Cardiac fibroblast (primary cell): ENCODE data around the gene FN3KRP.

Experiments
- DNase-seq, 2 donors: peaks; one replicate each; pipeline versions ENCODE4 v3.0.0 to v3.0.0-alpha.2; 2010; ENCODE audit warnings: low read depth in 2 of 2
- H3K4me3 ChIP-seq, 2 donors: replicated peaks in 1 of 2; 1 replicate in 1 of 2; 2 replicates in 1 of 2; pipeline ENCODE4 v1.5.1; 2011; ENCODE audit warnings: low read depth in 2 of 2, low read length in 2 of 2, mild to moderate bottlenecking in 2 of 2, moderate library complexity in 1 of 2
- CTCF ChIP-seq: IDR thresholded peaks from one replicate; pipeline ENCODE4 v1.5.1; 2011; ENCODE audit warnings: low read depth, mild to moderate bottlenecking, low read length, inconsistent platforms

Gene FN3KRP

GRCh38 chr17:82679586-82680465 lies 36.7 kb upstream of the FN3KRP start:
- TF ChIP-seq CTCF: no peak
- H3K4me3 ChIP-seq: no peak overlapping the region
- no peak for DNase-seq

- no peak for DNase-seq
- no peak overlapping the region for H3K4me3 ChIP-seq
- TF ChIP-seq CTCF: no peak
These were observed 35.0 kb upstream of the FN3KRP start for GRCh38 chr17:82681547-82681946.

- no peak for DNase-seq
- no peak overlapping the region for H3K4me3 ChIP-seq
- no peak for TF ChIP-seq CTCF
These were observed 33.0 kb upstream of the FN3KRP start for GRCh38 chr17:82683534-82683933.

GRCh38 chr17:82684228-82684841 lies 32.2 kb upstream of the FN3KRP start:
- TF ChIP-seq CTCF: no peak
- no peak for DNase-seq
- H3K4me3 ChIP-seq: no peak overlapping the region

GRCh38 chr17:82685291-82685690 lies 31.2 kb upstream of the FN3KRP start:
- no peak for DNase-seq
- H3K4me3 ChIP-seq: no peak overlapping the region
- TF ChIP-seq CTCF: no peak

GRCh38 chr17:82686366-82687324 lies 29.9 kb upstream of the FN3KRP start:
- DNase-seq: no peak
- TF ChIP-seq CTCF: no peak
- no peak overlapping the region for H3K4me3 ChIP-seq
